PC-9 (cell line): ENCODE results near the gene UBE2E2.

ENCODE experiments used
- CTCF ChIP-seq: fragments of 200-600 bp; sonication (generic); conservative IDR thresholded peaks from 2 replicates; pipeline ENCODE4 v1.6.1; 2017; ENCODE audit warnings: mixed run types, antibody characterized with exemption, mild to moderate bottlenecking, moderate library complexity
- EZH2 ChIP-seq: fragments of 200-600 bp; sonication (generic); IDR thresholded peaks from 2 replicates; pipeline ENCODE4 v1.8.0; 2017; ENCODE audit warnings: antibody characterized with exemption, low read depth

- TF ChIP-seq CTCF (no peak), EZH2 (no peak)
Measured at GRCh38 chr3:23341147-23341838, 138.2 kb downstream of the UBE2E2 start.
